PC-9 (cell line): ENCODE measurements around the gene GNA12. TPM values are rescaled to one million over a fixed set of nuclear protein-coding genes. Genes with fewer than 3 reads are reported as not detected.

ENCODE experiments used
- BruUV-seq: library from RNA; stranded (reverse); fragments of 400-500 nt; replicated peaks from 2 replicates; lab custom pipeline; 2021; lab: Mats Ljungman, UMichigan
- CTCF ChIA-PET: fragments of 300-600 bp; sonication (Branson Sonifier 250); formaldehyde crosslinking; loops from one replicate; lab custom pipeline; 2022; ENCODE audit warnings: antibody characterized with exemption; lab: Charles Lee
- POLR2A ChIA-PET: fragments of 300-600 bp; sonication (Branson Sonifier 250); formaldehyde crosslinking; loops from one replicate; lab custom pipeline; 2022; ENCODE audit warnings: antibody characterized with exemption; ENCODE audit not compliant: unreplicated experiment; lab: Charles Lee
- DNase-seq, 2 experiments: peaks; one replicate each; pipeline versions ENCODE4 v3.0.0 to v3.0.0-alpha.2; 2015 to 2022; ENCODE audit warnings: mixed read lengths in 1 of 2
- H2AFZ ChIP-seq: fragments of 200-600 bp; sonication (generic); 2 replicates; pipeline ENCODE4 v1.8.1; 2017; ENCODE audit warnings: antibody characterized with exemption
- H3F3A ChIP-seq: fragments of 200-600 bp; sonication (generic); 2 replicates; pipeline ENCODE4 v1.8.1; 2017; ENCODE audit warnings: antibody characterized with exemption, mild to moderate bottlenecking, low read depth; ENCODE audit not compliant: insufficient read depth
- H3K27ac ChIP-seq: fragments of 200-600 bp; sonication (generic); 2 replicates; pipeline ENCODE4 v1.6.1; 2016; ENCODE audit warnings: mixed run types
- H3K27me3 ChIP-seq: fragments of 200-600 bp; sonication (generic); 2 replicates; pipeline ENCODE4 v1.6.1; 2016; ENCODE audit warnings: low read depth, mixed run types; ENCODE audit not compliant: insufficient read depth
- H3K36me3 ChIP-seq: fragments of 200-600 bp; sonication (generic); 2 replicates; pipeline ENCODE4 v1.6.1; 2016; ENCODE audit warnings: low read depth, mixed run types
- H3K4me1 ChIP-seq: fragments of 200-600 bp; sonication (generic); replicated peaks from 2 replicates; pipeline ENCODE4 v1.6.1; 2016; ENCODE audit warnings: mixed run types; ENCODE audit not compliant: insufficient read depth
- H3K4me2 ChIP-seq: fragments of 200-600 bp; sonication (generic); 2 replicates; pipeline ENCODE4 v1.6.1; 2017; ENCODE audit warnings: mixed run types
- H3K4me3 ChIP-seq: fragments of 200-600 bp; sonication (generic); 2 replicates; pipeline ENCODE4 v1.6.1; 2016; ENCODE audit warnings: mixed run types
- H3K79me2 ChIP-seq: fragments of 200-600 bp; sonication (generic); 2 replicates; pipeline ENCODE4 v1.6.1; 2017; ENCODE audit warnings: low read depth, mixed run types
- H3K9me2 ChIP-seq: fragments of 200-600 bp; sonication (generic); 2 replicates; pipeline ENCODE4 v1.8.1; 2017; ENCODE audit warnings: mild to moderate bottlenecking; ENCODE audit not compliant: insufficient read depth
- H3K9me3 ChIP-seq: fragments of 200-600 bp; sonication (generic); 2 replicates; pipeline ENCODE4 v1.8.1; 2016; ENCODE audit warnings: low read depth; ENCODE audit not compliant: insufficient read depth
- H4K20me1 ChIP-seq: fragments of 200-600 bp; sonication (generic); 2 replicates; pipeline ENCODE4 v1.8.1; 2017; ENCODE audit not compliant: insufficient read depth
- CTCF ChIP-seq: fragments of 200-600 bp; sonication (generic); conservative IDR thresholded peaks from 2 replicates; pipeline ENCODE4 v1.6.1; 2017; ENCODE audit warnings: mixed run types, antibody characterized with exemption, mild to moderate bottlenecking, moderate library complexity
- EZH2 ChIP-seq: fragments of 200-600 bp; sonication (generic); IDR thresholded peaks from 2 replicates; pipeline ENCODE4 v1.8.0; 2017; ENCODE audit warnings: antibody characterized with exemption, low read depth
- intact Hi-C: fragments of 100-400 bp; cut with micrococcal nuclease; formaldehyde crosslinking; loops from one replicate; pipeline ENCODE4 v1.10.0; 2022; ENCODE audit not compliant: unreplicated experiment
- total RNA-seq: library from RNA; stranded (reverse); gene quantifications from 2 replicates; pipeline ENCODE4 v1.2.3, GENCODE V29; 2021

Gene GNA12
- total RNA-seq, 1 experiment from 2014 or later = 51.7 TPM

GRCh38 chr7:2833083-2833910, 10.8 kb downstream of the GNA12 start:
- Histone ChIP-seq H3K27ac (no peak overlapping the region), H3K27me3 (no peaks in the 10 kb centered on the region), H3K79me2 (peaks cover 95% of the 10 kb centered on the region), H2AFZ (no peak overlapping the region), H3K9me3 (no peaks in the 10 kb centered on the region), H3K4me2 (no peak overlapping the region), H3K9me2 (no peaks in the 10 kb centered on the region), H4K20me1 (peaks cover 16% of the 10 kb centered on the region), H3K4me3 (no peak overlapping the region), H3K4me1 (peaks cover under 1% of the 10 kb centered on the region; the same call in 1 of the 2 replicates), H3K36me3 (peaks cover 39% of the 10 kb centered on the region), H3F3A (0 out of 2 replicates have a peak, but pooled peaks cover 6% of the 10 kb centered on the region)
- DNase-seq = no peak
- BruUV-seq = no TSS peak
- CTCF ChIA-PET = no interaction called here
- POLR2A ChIA-PET = no interaction called here
- intact Hi-C loops = no loop called here
- no peak for TF ChIP-seq CTCF
- no peak for TF ChIP-seq EZH2

GRCh38 chr7:2832461-2832860, 11.6 kb downstream of the GNA12 start:
- H3F3A ChIP-seq = 0 out of 2 replicates have a peak, but pooled peaks cover 3% of the 10 kb centered on the region
- no peaks in the 10 kb centered on the region for H3K9me3 ChIP-seq
- TF ChIP-seq CTCF = no peak
- TF ChIP-seq EZH2 = no peak
- H4K20me1 ChIP-seq = peaks cover 12% of the 10 kb centered on the region
- peaks cover 35% of the 10 kb centered on the region for H3K36me3 ChIP-seq
- no peaks in the 10 kb centered on the region for H3K9me2 ChIP-seq
- H3K79me2 ChIP-seq = peaks cover 95% of the 10 kb centered on the region
- H3K4me3 ChIP-seq = no peak overlapping the region
- no peaks in the 10 kb centered on the region for H3K4me1 ChIP-seq
- H3K27me3 ChIP-seq = no peaks in the 10 kb centered on the region
- H2AFZ ChIP-seq = no peak overlapping the region
- H3K27ac ChIP-seq = no peak overlapping the region
- intact Hi-C loops = no loop called here
- DNase-seq = no peak
- no TSS peak for BruUV-seq
- ChIA-PET POLR2A (interaction anchor here (0.7 kb wide), 1 partner anchor 12 kb away, joined by 4 read pairs; no protein-coding TSS in a partner anchor), CTCF (no interaction called here)
- no peak overlapping the region for H3K4me2 ChIP-seq

GRCh38 chr7:2830609-2831376, 13.3 kb downstream of the GNA12 start:
- Histone ChIP-seq H3K27me3 (no peaks in the 10 kb centered on the region), H4K20me1 (peaks cover 9% of the 10 kb centered on the region), H3K36me3 (peaks cover 35% of the 10 kb centered on the region; the same call in 1 of the 2 replicates), H3K4me2 (no peak overlapping the region), H3K4me3 (no peak overlapping the region), H3K79me2 (peaks cover 97% of the 10 kb centered on the region), H3K9me3 (no peaks in the 10 kb centered on the region), H3K27ac (no peak overlapping the region), H3K9me2 (no peaks in the 10 kb centered on the region), H3F3A (0 out of 2 replicates have a peak, but pooled peaks cover 6% of the 10 kb centered on the region), H2AFZ (no peak overlapping the region), H3K4me1 (no peaks in the 10 kb centered on the region)
- no peak for DNase-seq
- ChIA-PET POLR2A (interaction anchor here (0.6 kb wide), 1 partner anchor 14 kb away, joined by 7 read pairs; no protein-coding TSS in a partner anchor), CTCF (no interaction called here)
- BruUV-seq = no TSS peak
- TF ChIP-seq CTCF (no peak), EZH2 (no peak)
- intact Hi-C loops = no loop called here
